GM12891 (cell line): ENCODE measurements around the gene RNF213.

ENCODE experiments used
- POLR2A ChIP-seq: IDR thresholded peaks from 2 replicates; pipeline ENCODE4 v1.6.1; 2011; ENCODE audit warnings: low read depth, low read length, control low read depth
- POLR2AphosphoS5 ChIP-seq: IDR thresholded peaks from 2 replicates; pipeline ENCODE4 v1.6.1; 2011; ENCODE audit warnings: low read depth, low read length, control low read depth
- TAF1 ChIP-seq: IDR thresholded peaks from 2 replicates; pipeline ENCODE4 v1.6.1; 2011; ENCODE audit warnings: low read depth, low read length, control low read depth

DNA sequence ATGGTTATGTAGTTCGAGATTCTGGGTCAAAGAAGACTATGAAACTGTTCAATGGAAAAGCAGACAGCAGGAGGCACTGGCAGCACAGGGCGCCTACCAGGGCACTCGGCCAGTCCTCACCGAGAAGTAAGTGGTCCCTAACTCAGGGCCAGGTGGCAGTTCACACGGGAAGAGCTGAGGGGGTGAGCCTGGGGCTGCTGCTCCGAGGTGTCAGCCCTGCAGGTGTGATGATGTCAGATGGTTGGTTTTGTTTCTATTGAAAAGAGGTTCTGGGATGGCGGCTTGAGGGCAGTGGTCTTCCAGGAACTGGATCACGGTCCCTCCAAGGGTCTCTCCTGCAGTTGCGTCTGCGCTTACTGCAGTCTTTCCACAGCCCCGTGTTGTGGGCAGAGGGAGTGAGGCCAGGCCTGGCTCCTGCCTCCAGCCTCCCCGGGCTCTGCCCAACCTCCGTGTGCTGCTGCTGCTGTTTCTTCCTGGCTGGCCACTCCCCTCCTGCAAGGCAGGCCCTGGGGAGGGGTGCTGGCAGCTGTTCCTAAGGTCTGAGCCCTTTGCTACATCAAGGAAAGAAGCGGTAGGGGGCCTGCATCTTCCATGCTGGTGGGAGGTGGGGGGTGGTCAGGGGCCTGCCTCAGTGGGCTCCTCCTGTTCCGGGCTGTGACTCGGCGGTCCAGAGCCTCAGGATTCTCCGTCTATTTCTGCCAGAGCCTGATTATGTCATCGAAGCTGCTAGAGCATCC, 22.6 kb downstream of the RNF213 start:
- TF ChIP-seq POLR2AphosphoS5 (no peak), POLR2A (peak; percentile 18; the same call in 1 of the 2 replicates), TAF1 (no peak)
